ENCODE measurements around the gene ANKMY2.

Gene ANKMY2

GRCh38 chr7:16657656-16658279 is 12.2 kb upstream of the ANKMY2 start:
- DNase-seq, result no peak

- peak in 1 of 6 experiments; percentile 1 for DNase-seq
Observed at GRCh38 chr7:16656141-16656540, 10.6 kb upstream of the ANKMY2 start.

- no peak for DNase-seq
Observed at GRCh38 chr7:16655394-16655793, 9.8 kb upstream of the ANKMY2 start.

GRCh38 chr7:16652888-16653287 is 7.3 kb upstream of the ANKMY2 start:
- DNase-seq, result no peak

GRCh38 chr7:16652240-16652583 is 6.7 kb upstream of the ANKMY2 start:
- no peak for DNase-seq

GRCh38 chr7:16651396-16652239 is 6.1 kb upstream of the ANKMY2 start:
- DNase-seq, result no peak

GRCh38 chr7:16650266-16650665 is 4.7 kb upstream of the ANKMY2 start:
- no peak for DNase-seq

- no peak for DNase-seq
Observed at GRCh38 chr7:16649196-16649595, 3.6 kb upstream of the ANKMY2 start.

- no peak for DNase-seq
Observed at GRCh38 chr7:16648551-16648950, 3.0 kb upstream of the ANKMY2 start.

- no peak for DNase-seq
Observed at GRCh38 chr7:16647435-16647960, 1.9 kb upstream of the ANKMY2 start.

- no peak for DNase-seq
Observed at GRCh38 chr7:16646472-16647072, 1.0 kb upstream of the ANKMY2 start.

GRCh38 chr7:16644636-16645592 is 640 bp downstream of the ANKMY2 start:
- DNase-seq, result peak in 5 of 6 experiments; percentile 23 to 62 (median 47)

GRCh38 chr7:16644157-16644556 is 1.4 kb downstream of the ANKMY2 start:
- DNase-seq, result no peak

- DNase-seq, result no peak
Observed at GRCh38 chr7:16638282-16639280, 7.0 kb downstream of the ANKMY2 start.

GRCh38 chr7:16637379-16637778 is 8.2 kb downstream of the ANKMY2 start:
- DNase-seq, result no peak

- no peak for DNase-seq
Observed at GRCh38 chr7:16636555-16637101, 8.9 kb downstream of the ANKMY2 start.

GRCh38 chr7:16634271-16634738 is 11.2 kb downstream of the ANKMY2 start:
- no peak for DNase-seq

GRCh38 chr7:16630654-16631053 is 14.9 kb downstream of the ANKMY2 start:
- no peak for DNase-seq

GRCh38 chr7:16627236-16627635 is 18.3 kb downstream of the ANKMY2 start:
- DNase-seq, result no peak

- DNase-seq, result no peak
Observed at GRCh38 chr7:16626388-16626787, 19.2 kb downstream of the ANKMY2 start.

GRCh38 chr7:16619979-16620408 is 25.6 kb downstream of the ANKMY2 start:
- DNase-seq, result no peak
